LNCAP (cell line): ENCODE data around the gene ATXN7L2.
A peak's percentile ranks its signal among the peaks of the same experiment; 100 is the strongest.

ENCODE experiments used
- CTCF ChIP-seq: fragments of 450-650 bp; IDR thresholded peaks from 2 replicates; pipeline ENCODE4 v1.5.1; 2017; ENCODE audit warnings: mild to moderate bottlenecking

ATXN7L2 gene

GRCh38 chr1:109470245-109470644 is 13.5 kb upstream of the ATXN7L2 start:
- TF ChIP-seq CTCF: no peak

GRCh38 chr1:109472779-109473178 is 10.9 kb upstream of the ATXN7L2 start:
- TF ChIP-seq CTCF: no peak

GRCh38 chr1:109474697-109475096 is 9.0 kb upstream of the ATXN7L2 start:
- no peak for TF ChIP-seq CTCF

GRCh38 chr1:109475261-109475660 is 8.4 kb upstream of the ATXN7L2 start:
- TF ChIP-seq CTCF: no peak

GRCh38 chr1:109476825-109477224 is 6.9 kb upstream of the ATXN7L2 start:
- TF ChIP-seq CTCF: no peak

- no peak for TF ChIP-seq CTCF
These were observed 5.9 kb upstream of the ATXN7L2 start for GRCh38 chr1:109477821-109478220.

- TF ChIP-seq CTCF: peak; percentile 25; the same call in 1 of the 2 replicates
These were observed 4.9 kb upstream of the ATXN7L2 start for GRCh38 chr1:109478806-109479205.

GRCh38 chr1:109479311-109479710 is 4.4 kb upstream of the ATXN7L2 start:
- no peak for TF ChIP-seq CTCF
